Smooth muscle cell (in vitro differentiated cells): ENCODE results near the gene DYNLRB1. TPM values are rescaled to one million over a fixed set of nuclear protein-coding genes. Genes with fewer than 3 reads are reported as not detected.
"Not testable (repeated sequence)": the region's sequence is repeated elsewhere in the genome, so short reads cannot be mapped to it uniquely, and the experiment has no call there.

ENCODE experiments used
- DNase-seq: peaks from one replicate; lab custom pipeline; 2025; ENCODE audit not compliant: unreplicated experiment; lab: John Stamatoyannopoulos, UW
- H2AFZ ChIP-seq: fragments of 200-600 bp; sonication (generic); 2 replicates; pipeline ENCODE4 v1.6.0; 2016; ENCODE audit warnings: antibody characterized with exemption, low read depth, mild to moderate bottlenecking
- H3F3A ChIP-seq: fragments of 200-600 bp; sonication (generic); 2 replicates; pipeline ENCODE4 v1.6.0; 2017; ENCODE audit warnings: antibody characterized with exemption, low read depth
- H3K27ac ChIP-seq: fragments of 200-600 bp; sonication (generic); 2 replicates; pipeline ENCODE4 v1.5.1; 2016; ENCODE audit warnings: low read depth, mild to moderate bottlenecking
- H3K27me3 ChIP-seq: fragments of 200-600 bp; sonication (generic); 2 replicates; pipeline ENCODE4 v1.6.1; 2016; ENCODE audit warnings: low read depth, mild to moderate bottlenecking
- H3K36me3 ChIP-seq: fragments of 200-600 bp; sonication (generic); 2 replicates; pipeline ENCODE4 v1.5.1; 2016; ENCODE audit warnings: low read depth
- H3K4me1 ChIP-seq: fragments of 200-600 bp; sonication (generic); 2 replicates; pipeline ENCODE4 v1.5.1; 2016; ENCODE audit warnings: low read depth
- H3K4me2 ChIP-seq: fragments of 200-600 bp; sonication (generic); 2 replicates; pipeline ENCODE4 v1.6.0; 2016; ENCODE audit warnings: mild to moderate bottlenecking
- H3K4me3 ChIP-seq: fragments of 200-600 bp; sonication (generic); 2 replicates; pipeline ENCODE4 v1.5.1; 2016; ENCODE audit warnings: mild to moderate bottlenecking
- H3K79me2 ChIP-seq: fragments of 200-600 bp; sonication (generic); 2 replicates; pipeline ENCODE4 v1.6.0; 2016; ENCODE audit warnings: low read depth, mild to moderate bottlenecking
- H3K9ac ChIP-seq: fragments of 200-600 bp; sonication (generic); 2 replicates; pipeline ENCODE4 v1.6.0; 2016; ENCODE audit warnings: low read depth
- H3K9me3 ChIP-seq: fragments of 200-600 bp; sonication (generic); replicated peaks from 2 replicates; pipeline ENCODE4 v1.5.1; 2016; ENCODE audit warnings: low read depth
- H4K20me1 ChIP-seq: fragments of 200-600 bp; sonication (generic); 2 replicates; pipeline ENCODE4 v1.6.0; 2016; ENCODE audit warnings: low read depth
- WGBS: methylation state at CpG from one replicate; pipeline ENCODE4 v1.1.7; 2016; ENCODE audit warnings: low lambda C conversion rate; 5-methylcytosine and 5-hydroxymethylcytosine counted together
- polyA plus RNA-seq: library from polyadenylated mRNA; unstranded; fragments of >200 nt; fragmentation: Nextera tagmentation; extraction: Ambion mirVana; gene quantifications from 2 replicates; pipeline ENCODE4 v1.2.1, GENCODE V29; 2016
- total RNA-seq: library from RNA; depleted of rRNA; stranded (reverse); fragments of >200 nt; gene quantifications from 2 replicates; pipeline ENCODE4 v1.2.3, GENCODE V29; 2014
- TF ChIP-seq, protein P1 (sequence below): fragments of 200-600 bp; sonication (generic); IDR thresholded peaks from 2 replicates; pipeline ENCODE4 v1.5.1; 2017; ENCODE audit warnings: borderline replicate concordance, mild to moderate bottlenecking, antibody characterized with exemption; ENCODE audit not compliant: insufficient read depth, poor library complexity, severe bottlenecking

DYNLRB1 gene
- total and polyA plus RNA-seq, 2 experiments from 2014 or later, result 202 to 224 TPM

DNA sequence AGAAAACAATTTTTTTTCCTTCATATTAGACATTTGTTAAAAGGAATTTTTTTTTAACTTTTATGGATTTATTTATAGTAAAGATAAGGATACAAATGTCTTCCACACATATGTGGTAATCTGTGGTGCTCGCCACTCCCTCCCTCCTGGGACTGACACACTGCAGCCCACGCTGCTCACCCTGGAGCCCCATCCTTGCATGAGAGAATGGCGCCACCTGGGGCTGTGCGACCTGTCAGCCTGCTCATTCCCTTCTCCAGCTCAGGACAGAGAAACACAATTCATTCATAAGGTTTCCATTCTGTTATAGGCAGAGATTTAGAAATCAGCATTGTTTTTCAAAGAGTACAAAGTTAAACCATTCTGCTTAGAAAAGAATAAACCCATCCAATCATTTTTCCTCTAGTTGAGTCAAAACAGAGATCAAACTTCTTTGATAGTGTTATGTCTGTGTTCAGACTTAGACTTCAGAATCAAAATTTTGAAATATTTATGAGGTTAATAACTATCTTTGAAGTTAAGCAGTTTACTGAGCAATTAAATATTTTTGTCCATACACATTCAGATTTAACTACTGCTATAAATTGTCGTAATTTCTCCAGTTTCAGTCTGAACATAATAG, 42.8 kb upstream of the DYNLRB1 start:
- H3K27ac ChIP-seq, result peak overlapping the region; percentile 53
- no peaks in the 10 kb centered on the region for H3K9me3 ChIP-seq
- TF ChIP-seq, protein P1, sequence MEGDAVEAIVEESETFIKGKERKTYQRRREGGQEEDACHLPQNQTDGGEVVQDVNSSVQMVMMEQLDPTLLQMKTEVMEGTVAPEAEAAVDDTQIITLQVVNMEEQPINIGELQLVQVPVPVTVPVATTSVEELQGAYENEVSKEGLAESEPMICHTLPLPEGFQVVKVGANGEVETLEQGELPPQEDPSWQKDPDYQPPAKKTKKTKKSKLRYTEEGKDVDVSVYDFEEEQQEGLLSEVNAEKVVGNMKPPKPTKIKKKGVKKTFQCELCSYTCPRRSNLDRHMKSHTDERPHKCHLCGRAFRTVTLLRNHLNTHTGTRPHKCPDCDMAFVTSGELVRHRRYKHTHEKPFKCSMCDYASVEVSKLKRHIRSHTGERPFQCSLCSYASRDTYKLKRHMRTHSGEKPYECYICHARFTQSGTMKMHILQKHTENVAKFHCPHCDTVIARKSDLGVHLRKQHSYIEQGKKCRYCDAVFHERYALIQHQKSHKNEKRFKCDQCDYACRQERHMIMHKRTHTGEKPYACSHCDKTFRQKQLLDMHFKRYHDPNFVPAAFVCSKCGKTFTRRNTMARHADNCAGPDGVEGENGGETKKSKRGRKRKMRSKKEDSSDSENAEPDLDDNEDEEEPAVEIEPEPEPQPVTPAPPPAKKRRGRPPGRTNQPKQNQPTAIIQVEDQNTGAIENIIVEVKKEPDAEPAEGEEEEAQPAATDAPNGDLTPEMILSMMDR, result peak; percentile 25
- DNase-seq, result no peak
- H3K79me2 ChIP-seq, result peaks cover 29% of the 10 kb centered on the region
- no peak overlapping the region for H3K4me3 ChIP-seq
- H2AFZ ChIP-seq, result no peak overlapping the region
- H3K27me3 ChIP-seq, result no peaks in the 10 kb centered on the region
- no peaks in the 10 kb centered on the region for H3K4me1 ChIP-seq
- peaks cover 21% of the 10 kb centered on the region for H3K36me3 ChIP-seq
- no peak overlapping the region for H3K9ac ChIP-seq
- peaks cover 46% of the 10 kb centered on the region for H4K20me1 ChIP-seq
- WGBS, result 82% methylated on average over 5 of the region's 5 CpGs
- H3F3A ChIP-seq, result peaks cover 20% of the 10 kb centered on the region
- peak overlapping the region; percentile 36 for H3K4me2 ChIP-seq

DNA sequence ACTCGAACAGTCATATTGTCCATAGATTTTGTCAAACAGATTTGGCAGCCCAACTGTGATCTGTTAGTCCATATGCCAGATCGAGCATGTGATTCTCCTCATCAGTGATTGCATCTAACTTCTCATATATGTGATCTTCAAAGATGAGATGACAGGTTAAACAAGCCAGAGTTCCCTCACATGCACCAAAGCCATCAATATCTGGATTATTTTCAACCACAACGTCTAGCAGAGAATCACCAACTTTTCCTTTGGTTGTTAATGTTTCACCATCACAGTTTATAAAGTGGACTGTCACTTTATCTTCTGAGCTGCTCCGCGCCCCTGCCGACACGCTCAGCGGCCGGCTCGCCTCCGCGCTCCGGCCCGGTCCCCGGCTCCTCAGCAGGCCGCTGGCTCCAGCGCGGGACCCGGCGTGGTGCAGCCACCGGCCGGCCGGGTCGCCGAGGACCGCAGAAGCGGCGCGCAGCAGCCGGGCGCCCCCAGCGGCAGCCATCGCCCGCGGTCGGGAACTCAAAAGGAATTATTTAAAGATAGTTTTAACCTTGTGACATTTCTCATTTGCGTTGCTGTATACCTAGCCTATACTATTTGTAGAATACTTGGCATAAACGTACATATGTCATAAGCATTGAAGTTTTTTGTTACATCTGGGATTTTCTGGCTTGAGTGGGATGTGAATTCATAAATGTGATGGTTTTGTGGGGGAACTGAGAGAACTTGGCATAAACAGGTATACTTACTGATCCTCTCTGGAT, 40.1 kb upstream of the DYNLRB1 start:
- no peak overlapping the region for H3K4me2 ChIP-seq
- H3F3A ChIP-seq, result peaks cover 13% of the 10 kb centered on the region
- TF ChIP-seq, protein P1, result no peak
- H3K27ac ChIP-seq, result no peak overlapping the region
- peaks cover 25% of the 10 kb centered on the region for H3K79me2 ChIP-seq
- no peaks in the 10 kb centered on the region for H3K9me3 ChIP-seq
- peaks cover 35% of the 10 kb centered on the region for H3K36me3 ChIP-seq
- 74% methylated on average over 38 of the region's 38 CpGs for WGBS
- DNase-seq, result no peak
- no peaks in the 10 kb centered on the region for H3K4me1 ChIP-seq
- peaks cover 20% of the 10 kb centered on the region for H4K20me1 ChIP-seq
- H3K4me3 ChIP-seq, result no peak overlapping the region
- no peak overlapping the region for H2AFZ ChIP-seq
- H3K9ac ChIP-seq, result no peak overlapping the region
- no peaks in the 10 kb centered on the region for H3K27me3 ChIP-seq

DNA sequence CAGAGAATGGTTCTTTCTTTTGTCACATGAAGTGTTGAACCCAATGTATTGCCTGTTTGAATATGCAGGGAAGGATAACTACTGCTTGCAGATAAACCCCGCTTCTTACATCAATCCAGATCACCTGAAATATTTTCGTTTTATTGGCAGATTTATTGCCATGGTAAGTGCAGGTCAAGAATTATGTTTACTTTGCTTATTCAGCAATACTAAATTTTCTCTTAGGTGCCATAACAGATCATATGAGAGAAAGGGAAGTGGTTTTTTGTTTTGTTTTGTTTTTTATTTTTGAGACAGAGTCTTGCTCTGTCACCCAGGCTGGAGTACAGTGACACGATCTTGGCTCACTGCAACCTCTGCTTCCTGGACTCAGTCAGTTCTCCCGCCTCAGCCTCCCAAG, 36.6 kb upstream of the DYNLRB1 start:
- Histone ChIP-seq H2AFZ (no peak overlapping the region), H3F3A (no peaks in the 10 kb centered on the region), H3K4me1 (no peaks in the 10 kb centered on the region), H3K27me3 (no peaks in the 10 kb centered on the region), H3K9me3 (no peaks in the 10 kb centered on the region), H3K4me3 (no peak overlapping the region), H3K27ac (no peak overlapping the region), H3K4me2 (no peak overlapping the region), H3K79me2 (peaks cover 29% of the 10 kb centered on the region), H4K20me1 (peaks cover 3% of the 10 kb centered on the region), H3K36me3 (peaks cover 51% of the 10 kb centered on the region), H3K9ac (no peak overlapping the region)
- no peak for DNase-seq
- TF ChIP-seq, protein P1, result no peak
- WGBS, result 99% methylated on average over 4 of the region's 4 CpGs

DNA sequence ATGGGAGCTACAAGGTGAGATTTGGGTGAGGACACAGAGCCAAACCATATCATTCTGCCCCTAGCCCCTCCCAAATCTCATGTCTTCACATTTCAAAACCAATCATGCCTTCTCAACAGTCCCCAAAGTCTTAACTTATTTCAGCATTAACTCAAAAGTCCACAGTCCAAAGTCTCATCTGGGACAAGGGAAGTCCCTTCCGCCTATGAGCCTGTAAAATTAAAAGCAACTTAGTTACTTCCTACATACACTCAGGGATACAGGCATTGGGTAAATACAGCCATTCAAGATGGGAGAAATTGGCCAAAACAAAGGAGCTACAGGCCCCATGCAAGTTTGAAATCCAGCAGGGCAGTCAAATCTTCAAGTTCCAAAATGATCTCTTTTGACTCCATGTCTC, 34.1 kb upstream of the DYNLRB1 start:
- WGBS, result 0% methylated on average over 1 of the region's 1 CpG
- H3F3A ChIP-seq, result not testable (repeated sequence)
- H3K36me3 ChIP-seq, result peaks cover 57% of the 10 kb centered on the region

DNA sequence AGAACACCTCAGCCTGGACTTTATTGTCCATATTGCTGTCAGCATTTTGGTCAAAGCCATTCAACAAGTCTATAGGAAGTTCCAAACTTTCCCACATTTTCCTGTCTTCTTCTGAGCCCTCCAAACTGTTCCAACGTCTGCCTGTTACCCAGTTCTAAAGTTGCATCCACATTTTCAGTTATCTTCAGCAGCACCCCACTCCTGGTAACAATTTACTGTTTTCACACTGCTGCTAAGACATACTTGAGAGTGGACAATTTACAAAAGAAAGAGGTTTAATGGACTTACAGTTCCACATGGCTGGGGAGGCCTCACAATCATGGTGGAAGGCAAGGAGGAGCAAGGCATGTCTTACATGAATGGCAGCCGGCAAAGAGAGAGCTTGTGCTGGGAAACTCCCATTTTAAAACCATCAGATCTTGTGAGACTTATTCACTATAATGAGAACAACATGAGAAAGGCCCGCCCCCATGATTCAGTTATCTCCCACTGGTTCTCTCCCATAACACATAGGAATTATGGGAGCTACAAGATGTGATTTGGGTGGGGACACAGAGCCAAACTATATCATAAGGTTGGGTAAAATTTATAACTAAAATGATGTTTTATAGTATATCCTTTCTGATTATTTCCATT, 32.5 kb upstream of the DYNLRB1 start:
- not testable (repeated sequence) for H3K27me3 ChIP-seq
- WGBS, result 99% methylated on average over 3 of the region's 3 CpGs

More for the DNA sequence above, 34.1 kb upstream of the DYNLRB1 start:
- not testable (repeated sequence) for H3K9me3 ChIP-seq, H3K4me3 ChIP-seq, H3K9ac ChIP-seq, DNase-seq, H3K27me3 ChIP-seq, H3K27ac ChIP-seq, H3K4me2 ChIP-seq, H3K4me1 ChIP-seq, H2AFZ ChIP-seq
- peaks cover 16% of the 10 kb centered on the region for H4K20me1 ChIP-seq
- peaks cover 26% of the 10 kb centered on the region for H3K79me2 ChIP-seq

More for the DNA sequence above, 32.5 kb upstream of the DYNLRB1 start:
- peaks cover 21% of the 10 kb centered on the region for H4K20me1 ChIP-seq
- not testable (repeated sequence) for H3F3A ChIP-seq, H3K9ac ChIP-seq, H2AFZ ChIP-seq, H3K4me2 ChIP-seq, H3K4me1 ChIP-seq, DNase-seq, H3K27ac ChIP-seq, H3K9me3 ChIP-seq, H3K4me3 ChIP-seq
- peaks cover 62% of the 10 kb centered on the region for H3K36me3 ChIP-seq
- peaks cover 29% of the 10 kb centered on the region for H3K79me2 ChIP-seq
